ENCODE data around the gene ACTL7A.

The ACTL7A gene

DNA sequence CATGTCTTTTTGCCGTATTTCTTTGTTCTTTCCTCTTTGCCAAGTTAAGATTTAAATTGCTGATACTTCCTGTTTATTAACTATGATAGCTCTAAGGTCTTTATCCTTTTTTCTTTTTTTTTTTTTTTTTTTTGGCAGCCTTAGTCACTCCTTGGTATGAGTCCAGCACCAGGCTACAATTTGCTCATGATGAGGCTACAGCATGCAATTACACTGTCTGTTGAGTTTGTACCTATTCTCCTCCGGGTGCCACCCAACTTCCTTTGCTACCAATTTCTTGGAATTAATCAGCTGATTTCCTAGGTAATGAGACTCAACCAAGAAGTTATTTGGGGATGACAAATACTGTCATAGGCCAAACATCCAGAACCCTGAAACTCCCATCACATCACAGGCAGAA, 31.8 kb upstream of the ACTL7A start:
- Histone ChIP-seq H3K9ac (ENCODE audit: low read depth, low read length, poor library complexity, severe bottlenecking) (no peak overlapping the region), H3F3A (ENCODE audit: low read depth) (no peaks in the 10 kb centered on the region), H3K4me3 (ENCODE audit: low read length, poor library complexity, severe bottlenecking) (no peak overlapping the region), H3K4me1 (ENCODE audit: insufficient read depth, low read length, poor library complexity, severe bottlenecking) (peaks cover 8% of the 10 kb centered on the region), H3K4me2 (ENCODE audit: low read depth, low read length, poor library complexity, severe bottlenecking) (no peak overlapping the region), H2AFZ (ENCODE audit: low read length) (no peak overlapping the region), H4K20me1 (ENCODE audit: insufficient read depth, low read length, poor library complexity, severe bottlenecking) (no peaks in the 10 kb centered on the region), H3K36me3 (ENCODE audit: insufficient read depth, low read length) (no peaks in the 10 kb centered on the region), H3K9me3 (ENCODE audit: insufficient read depth, low read depth, low read length) (no peaks in the 10 kb centered on the region), H3K27me3 (ENCODE audit: insufficient read depth, low read length, poor library complexity, severe bottlenecking) (no peaks in the 10 kb centered on the region), H3K9me2 (replicated peaks; ENCODE audit: low read depth, low read length) (no peaks in the 10 kb centered on the region), H3K79me2 (ENCODE audit: insufficient read depth, low read length) (no peaks in the 10 kb centered on the region)
- TF ChIP-seq EZH2phosphoT487 (IDR thresholded peaks at IDR 0.05; ENCODE audit: borderline replicate concordance) = no peak
- TF ChIP-seq, protein P1, sequence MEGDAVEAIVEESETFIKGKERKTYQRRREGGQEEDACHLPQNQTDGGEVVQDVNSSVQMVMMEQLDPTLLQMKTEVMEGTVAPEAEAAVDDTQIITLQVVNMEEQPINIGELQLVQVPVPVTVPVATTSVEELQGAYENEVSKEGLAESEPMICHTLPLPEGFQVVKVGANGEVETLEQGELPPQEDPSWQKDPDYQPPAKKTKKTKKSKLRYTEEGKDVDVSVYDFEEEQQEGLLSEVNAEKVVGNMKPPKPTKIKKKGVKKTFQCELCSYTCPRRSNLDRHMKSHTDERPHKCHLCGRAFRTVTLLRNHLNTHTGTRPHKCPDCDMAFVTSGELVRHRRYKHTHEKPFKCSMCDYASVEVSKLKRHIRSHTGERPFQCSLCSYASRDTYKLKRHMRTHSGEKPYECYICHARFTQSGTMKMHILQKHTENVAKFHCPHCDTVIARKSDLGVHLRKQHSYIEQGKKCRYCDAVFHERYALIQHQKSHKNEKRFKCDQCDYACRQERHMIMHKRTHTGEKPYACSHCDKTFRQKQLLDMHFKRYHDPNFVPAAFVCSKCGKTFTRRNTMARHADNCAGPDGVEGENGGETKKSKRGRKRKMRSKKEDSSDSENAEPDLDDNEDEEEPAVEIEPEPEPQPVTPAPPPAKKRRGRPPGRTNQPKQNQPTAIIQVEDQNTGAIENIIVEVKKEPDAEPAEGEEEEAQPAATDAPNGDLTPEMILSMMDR (conservative IDR thresholded peaks at IDR 0.05; ENCODE audit: low read length) = no peak

DNA sequence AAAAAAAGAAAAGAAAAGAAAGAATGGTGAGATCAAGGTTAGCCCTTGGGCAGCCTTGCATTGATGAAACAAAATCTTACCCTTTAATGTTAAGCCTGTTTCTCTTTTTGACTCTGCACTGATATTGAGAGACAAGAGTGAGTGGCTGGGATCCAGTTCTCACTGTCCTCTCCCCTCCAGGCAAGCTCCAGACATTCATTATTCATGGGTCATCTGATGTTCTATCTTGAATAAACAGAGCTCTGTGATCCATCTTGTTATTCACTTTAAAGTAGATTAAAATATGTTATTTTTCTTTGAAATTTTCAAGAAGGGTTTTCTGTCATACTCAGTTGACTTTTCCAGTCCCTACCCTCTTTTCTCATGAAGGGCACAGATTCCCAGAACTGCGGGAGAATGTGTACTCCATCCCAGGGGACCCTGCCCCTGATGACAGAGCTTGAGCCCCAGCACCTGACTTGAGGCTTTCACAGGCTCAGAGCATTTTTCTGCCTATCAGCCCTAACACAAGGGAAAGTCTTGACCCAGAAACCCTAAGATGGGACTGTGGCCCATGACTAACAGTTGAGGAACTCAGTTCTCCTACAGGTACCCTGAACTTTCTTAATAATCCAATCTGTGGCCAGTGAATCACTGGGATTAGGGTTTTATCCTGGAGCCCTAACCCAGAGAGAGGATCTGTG, 30.4 kb upstream of the ACTL7A start:
- H3K9me3 ChIP-seq (ENCODE audit: insufficient read depth, low read depth, low read length) = no peaks in the 10 kb centered on the region
- no peaks in the 10 kb centered on the region for H4K20me1 ChIP-seq (ENCODE audit: insufficient read depth, low read length, poor library complexity, severe bottlenecking)
- H2AFZ ChIP-seq (ENCODE audit: low read length) = no peak overlapping the region
- no peaks in the 10 kb centered on the region for H3K27me3 ChIP-seq (ENCODE audit: insufficient read depth, low read length, poor library complexity, severe bottlenecking)
- no peaks in the 10 kb centered on the region for H3K36me3 ChIP-seq (ENCODE audit: insufficient read depth, low read length)
- H3K4me1 ChIP-seq (ENCODE audit: insufficient read depth, low read length, poor library complexity, severe bottlenecking) = peaks cover 12% of the 10 kb centered on the region
- no peak overlapping the region for H3K4me3 ChIP-seq (ENCODE audit: low read length, poor library complexity, severe bottlenecking)
- no peak overlapping the region for H3K4me2 ChIP-seq (ENCODE audit: low read depth, low read length, poor library complexity, severe bottlenecking)
- no peaks in the 10 kb centered on the region for H3F3A ChIP-seq (ENCODE audit: low read depth)
- H3K9me2 ChIP-seq (replicated peaks; ENCODE audit: low read depth, low read length) = no peaks in the 10 kb centered on the region
- no peaks in the 10 kb centered on the region for H3K79me2 ChIP-seq (ENCODE audit: insufficient read depth, low read length)
- TF ChIP-seq, protein P1 (conservative IDR thresholded peaks at IDR 0.05; ENCODE audit: low read length) = no peak
- no peak for TF ChIP-seq EZH2phosphoT487 (IDR thresholded peaks at IDR 0.05; ENCODE audit: borderline replicate concordance)
- no peak overlapping the region for H3K9ac ChIP-seq (ENCODE audit: low read depth, low read length, poor library complexity, severe bottlenecking)

DNA sequence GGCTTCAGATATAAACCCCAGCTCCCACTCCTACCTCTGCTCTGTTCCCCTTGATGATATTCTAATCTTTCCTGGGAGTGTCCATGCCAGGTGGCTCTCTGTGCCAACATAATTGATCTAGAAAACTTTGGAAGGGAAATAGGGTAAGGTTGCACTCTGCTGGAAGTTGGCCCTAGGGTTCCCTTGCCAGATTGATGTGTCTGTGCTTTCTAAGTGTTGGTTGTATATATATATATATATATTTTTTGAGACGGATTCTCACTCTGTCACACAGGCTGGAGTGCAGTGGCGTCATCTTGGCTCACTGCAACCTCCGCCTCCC, 29.9 kb upstream of the ACTL7A start:
- Histone ChIP-seq H3F3A (ENCODE audit: low read depth) (no peaks in the 10 kb centered on the region), H3K9ac (ENCODE audit: low read depth, low read length, poor library complexity, severe bottlenecking) (no peak overlapping the region), H3K9me2 (replicated peaks; ENCODE audit: low read depth, low read length) (no peaks in the 10 kb centered on the region), H3K4me3 (ENCODE audit: low read length, poor library complexity, severe bottlenecking) (no peak overlapping the region), H3K9me3 (ENCODE audit: insufficient read depth, low read depth, low read length) (no peaks in the 10 kb centered on the region), H3K4me1 (ENCODE audit: insufficient read depth, low read length, poor library complexity, severe bottlenecking) (peaks cover 12% of the 10 kb centered on the region), H4K20me1 (ENCODE audit: insufficient read depth, low read length, poor library complexity, severe bottlenecking) (no peaks in the 10 kb centered on the region), H3K36me3 (ENCODE audit: insufficient read depth, low read length) (no peaks in the 10 kb centered on the region), H3K4me2 (ENCODE audit: low read depth, low read length, poor library complexity, severe bottlenecking) (no peak overlapping the region), H2AFZ (ENCODE audit: low read length) (no peak overlapping the region), H3K79me2 (ENCODE audit: insufficient read depth, low read length) (no peaks in the 10 kb centered on the region), H3K27me3 (ENCODE audit: insufficient read depth, low read length, poor library complexity, severe bottlenecking) (no peaks in the 10 kb centered on the region)
- TF ChIP-seq EZH2phosphoT487 (IDR thresholded peaks at IDR 0.05; ENCODE audit: borderline replicate concordance) = no peak
- TF ChIP-seq, protein P1 (conservative IDR thresholded peaks at IDR 0.05; ENCODE audit: low read length) = no peak
